ENCODE measurements around the gene FGF19.

Gene FGF19

GRCh38 chr11:69667619-69668604 is 35.9 kb downstream of the FGF19 start:
- no peak for DNase-seq

- no peak for DNase-seq
Measured at GRCh38 chr11:69666752-69667536, 36.9 kb downstream of the FGF19 start.

- DNase-seq = no peak
Measured at GRCh38 chr11:69666261-69666660, 37.6 kb downstream of the FGF19 start.

- DNase-seq = no peak
Measured at GRCh38 chr11:69665669-69666068, 38.2 kb downstream of the FGF19 start.

- DNase-seq = no peak
Measured at GRCh38 chr11:69664901-69665300, 38.9 kb downstream of the FGF19 start.

- DNase-seq = no peak
Measured at GRCh38 chr11:69664103-69664775, 39.6 kb downstream of the FGF19 start.

GRCh38 chr11:69663326-69663725 is 40.5 kb downstream of the FGF19 start:
- DNase-seq = no peak

- no peak for DNase-seq
Measured at GRCh38 chr11:69662806-69663205, 41.0 kb downstream of the FGF19 start.

GRCh38 chr11:69662021-69662698 is 41.7 kb downstream of the FGF19 start:
- no peak for DNase-seq

GRCh38 chr11:69661413-69661715 is 42.5 kb downstream of the FGF19 start:
- DNase-seq = no peak

- DNase-seq = no peak
Measured at GRCh38 chr11:69660001-69660500, 43.8 kb downstream of the FGF19 start.

GRCh38 chr11:69659591-69659990 is 44.2 kb downstream of the FGF19 start:
- no peak for DNase-seq

- DNase-seq = no peak
Measured at GRCh38 chr11:69658626-69659450, 45.0 kb downstream of the FGF19 start.

- DNase-seq = no peak
Measured at GRCh38 chr11:69657911-69658625, 45.8 kb downstream of the FGF19 start.

GRCh38 chr11:69657456-69657910 is 46.3 kb downstream of the FGF19 start:
- no peak for DNase-seq

- no peak for DNase-seq
Measured at GRCh38 chr11:69656536-69657455, 47.0 kb downstream of the FGF19 start.

GRCh38 chr11:69655479-69656428 is 48.1 kb downstream of the FGF19 start:
- no peak for DNase-seq

GRCh38 chr11:69654660-69655478 is 49.0 kb downstream of the FGF19 start:
- no peak for DNase-seq
